GM12875 (cell line): ENCODE data around the gene SYN1.

Source experiments
- H3K4me3 ChIP-seq: one replicate; pipeline ENCODE4 v1.5.1; 2011; ENCODE audit warnings: low read depth, low read length, control low read depth
- CTCF ChIP-seq: IDR thresholded peaks from 2 replicates; pipeline ENCODE4 v1.5.1; 2011; ENCODE audit warnings: low read depth, mild to moderate bottlenecking, control low read depth, inconsistent platforms, low read length, moderate library complexity, borderline replicate concordance; ENCODE audit not compliant: insufficient read depth

SYN1 gene

DNA sequence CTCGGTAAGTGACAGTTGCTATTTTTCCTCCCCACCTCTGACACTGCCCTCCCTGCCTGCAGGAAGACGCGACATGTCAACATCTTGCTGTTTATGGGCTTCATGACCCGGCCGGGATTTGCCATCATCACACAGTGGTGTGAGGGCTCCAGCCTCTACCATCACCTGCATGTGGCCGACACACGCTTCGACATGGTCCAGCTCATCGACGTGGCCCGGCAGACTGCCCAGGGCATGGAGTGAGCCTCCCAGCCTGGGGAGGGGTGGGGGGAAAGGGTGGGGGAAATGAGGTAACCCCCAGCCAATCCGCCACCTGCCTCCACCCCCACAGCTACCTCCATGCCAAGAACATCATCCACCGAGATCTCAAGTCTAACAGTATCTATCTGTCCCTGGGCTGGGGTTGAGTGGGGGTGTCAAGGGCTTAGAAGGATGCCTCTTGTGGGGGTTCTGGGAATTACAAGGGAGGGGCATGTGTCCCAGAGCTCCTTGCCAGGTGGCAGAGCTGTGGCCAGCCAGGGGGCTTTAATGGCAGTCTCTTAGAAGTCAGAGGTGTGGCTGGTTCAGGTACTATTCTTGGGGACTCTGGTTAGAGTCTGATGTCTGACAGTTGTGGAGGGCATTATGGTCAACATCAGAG, 50.9 kb downstream of the SYN1 start:
- peak; percentile 42; the same call in 1 of the 2 replicates for TF ChIP-seq CTCF
- no peak overlapping the region for H3K4me3 ChIP-seq

DNA sequence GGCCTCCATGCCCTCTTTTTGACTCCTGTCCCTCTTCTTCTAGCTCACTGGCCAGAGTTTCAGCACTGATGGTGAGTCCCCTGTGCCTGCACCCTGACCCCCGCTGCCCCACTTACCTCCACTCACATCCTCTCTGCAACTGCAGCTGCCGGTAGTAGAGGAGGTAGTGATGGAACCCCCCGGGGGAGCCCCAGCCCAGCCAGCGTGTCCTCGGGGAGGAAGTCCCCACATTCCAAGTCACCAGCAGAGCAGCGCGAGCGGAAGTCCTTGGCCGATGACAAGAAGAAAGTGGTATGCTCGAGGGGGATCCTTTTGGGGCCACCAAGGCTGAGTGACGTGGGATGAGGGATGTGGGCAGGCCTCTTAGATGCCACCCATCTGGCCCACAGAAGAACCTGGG, 52.8 kb downstream of the SYN1 start:
- TF ChIP-seq CTCF: no peak
- H3K4me3 ChIP-seq: no peak overlapping the region

GRCh38 chrX:47564438-47565085, 55.1 kb downstream of the SYN1 start:
- no peak for TF ChIP-seq CTCF
- no peak overlapping the region for H3K4me3 ChIP-seq

GRCh38 chrX:47563801-47564315, 55.8 kb downstream of the SYN1 start:
- no peak for TF ChIP-seq CTCF
- no peak overlapping the region for H3K4me3 ChIP-seq

DNA sequence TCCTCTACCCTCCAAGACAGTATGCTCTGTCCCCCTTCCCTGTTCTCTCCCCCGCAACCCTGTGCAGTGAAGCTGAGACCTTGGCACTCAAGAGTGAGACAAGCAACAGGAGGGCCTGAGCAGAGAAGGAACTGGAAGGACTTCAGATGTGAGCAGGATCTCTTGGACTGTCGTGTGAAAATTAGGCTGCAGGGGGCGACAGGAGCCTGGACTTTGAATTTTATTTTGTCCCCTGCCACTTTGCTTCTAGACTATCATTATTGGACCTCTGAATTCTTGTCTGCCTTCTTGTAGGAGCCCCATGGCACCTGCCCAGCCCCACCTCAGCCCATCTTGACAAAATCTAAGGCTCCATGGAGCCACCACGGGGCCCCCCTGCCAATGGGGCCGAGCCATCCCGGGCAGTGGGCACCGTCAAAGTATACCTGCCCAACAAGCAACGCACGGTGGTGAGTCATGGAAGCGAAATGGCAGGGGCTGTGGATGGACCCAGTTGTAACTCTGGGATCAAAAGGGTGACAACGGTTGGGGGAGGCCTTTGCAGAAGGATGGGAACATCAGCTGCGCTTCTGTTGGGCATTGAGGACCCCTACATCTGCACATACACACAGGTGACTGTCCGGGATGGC, 56.9 kb downstream of the SYN1 start:
- H3K4me3 ChIP-seq: no peak overlapping the region
- TF ChIP-seq CTCF: peak; percentile 28; the same call in 1 of the 2 replicates

DNA sequence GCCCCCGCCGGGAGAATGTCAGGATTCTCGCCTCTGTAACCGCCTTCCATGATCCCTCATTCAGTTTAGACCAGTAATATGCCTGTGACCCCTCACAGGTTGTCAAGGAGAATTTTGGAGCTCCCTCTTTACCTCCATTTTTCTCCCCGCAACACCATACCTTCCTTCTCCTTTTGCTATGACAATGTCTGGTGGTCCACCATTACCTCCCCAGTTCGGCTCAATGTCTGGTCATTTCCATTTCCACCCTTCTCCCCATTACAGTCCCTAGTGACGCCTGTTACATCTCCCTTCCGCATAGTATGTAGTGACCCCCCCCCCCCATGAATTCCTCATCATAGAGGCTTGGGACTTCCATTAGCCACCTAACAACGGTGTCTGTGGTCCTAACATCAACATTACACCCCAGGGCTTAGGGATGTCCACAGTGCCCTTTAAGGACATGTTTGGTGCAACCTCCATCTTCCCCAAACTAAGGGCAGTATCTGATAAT, 58.0 kb downstream of the SYN1 start:
- peak overlapping the region; percentile 61 for H3K4me3 ChIP-seq
- no peak for TF ChIP-seq CTCF
